ENCODE measurements around the gene MDGA2. TPM values are rescaled to one million over a fixed set of nuclear protein-coding genes. Genes with fewer than 3 reads are reported as not detected.

The MDGA2 gene
- total and polyA plus RNA-seq, 2 of the 8 experiments (the other 6 are each of a cell fraction or from before 2014, with no cell fraction given), result 0.11 to 0.69 TPM

GRCh38 chr14:47040550-47040949 is 634.9 kb downstream of the MDGA2 start:
- Histone ChIP-seq H2BK12ac (ENCODE audit: low read depth, low read length) (no peak overlapping the region), H3K4me3 (ENCODE audit: extremely low read depth in 1 of 4, insufficient read depth in 2 of 4, low read depth in 3 of 4, low read length in 4 of 4) (no peak overlapping the region), H3K36me3 (ENCODE audit: control insufficient read depth in 2 of 4, insufficient read depth in 4 of 4, low read length in 3 of 4) (no peaks in the 10 kb centered on the region), H3K27ac (ENCODE audit: low read depth, low read length) (no peak overlapping the region), H4K91ac (replicated peaks; ENCODE audit: insufficient read length, low read length) (no peak overlapping the region), H3K4me1 (replicated peaks in 1 of 4; ENCODE audit: control insufficient read depth in 3 of 4, insufficient read depth in 4 of 4, low read length in 3 of 4) (peaks cover 0 to 4% (median 0%) of the 10 kb centered on the region in 4 experiments; a peak in 2 of 7 replicates), H2AK5ac (ENCODE audit: low read depth, low read length) (no peak overlapping the region), H3K4me2 (ENCODE audit: insufficient read depth in 1 of 2, low read depth in 2 of 2, low read length in 2 of 2) (no peak overlapping the region), H4K8ac (ENCODE audit: extremely low read depth, insufficient read depth, low read length) (no peak overlapping the region), H3K79me2 (ENCODE audit: control insufficient read depth in 1 of 2, insufficient read depth in 2 of 2, low read length in 2 of 2) (no peaks in the 10 kb centered on the region), H2BK20ac (ENCODE audit: low read length) (no peak overlapping the region), H4K20me1 (replicated peaks in 1 of 2; ENCODE audit: control insufficient read depth in 1 of 2, insufficient read depth in 2 of 2, low read length in 2 of 2) (no peaks in the 10 kb centered on the region), H3K79me1 (ENCODE audit: low read depth, low read length) (no peaks in the 10 kb centered on the region), H3K27me3 (replicated peaks in 1 of 4; ENCODE audit: control insufficient read depth in 3 of 4, extremely low read depth in 1 of 4, insufficient read depth in 3 of 4, low read length in 3 of 4) (no peaks in the 10 kb centered on the region), H3K9ac (replicated peaks in 1 of 4; ENCODE audit: extremely low read depth in 1 of 4, low read depth in 3 of 4, low read length in 3 of 4) (no peak overlapping the region), H4K5ac (ENCODE audit: insufficient read length, low read depth, low read length) (no peak overlapping the region), H2BK15ac (ENCODE audit: low read length) (no peak overlapping the region), H3K9me3 (ENCODE audit: insufficient read depth in 2 of 2, low read depth in 1 of 2, low read length in 1 of 2) (no peaks in the 10 kb centered on the region), H3K18ac (ENCODE audit: extremely low read depth, low read length) (no peak overlapping the region), H3K23me2 (ENCODE audit: low read depth, low read length) (no peaks in the 10 kb centered on the region), H2BK5ac (ENCODE audit: low read depth, low read length) (no peak overlapping the region), H3K23ac (ENCODE audit: insufficient read length) (no peak overlapping the region), H2AFZ (ENCODE audit: low read length) (0 out of 2 replicates have a peak overlapping the region, but pooled peaks have one; percentile 20), H2BK120ac (replicated peaks; ENCODE audit: low read depth, low read length) (no peak overlapping the region), H3K4ac (replicated peaks; ENCODE audit: insufficient read length, low read depth, low read length) (no peak overlapping the region), H3K56ac (replicated peaks; ENCODE audit: insufficient read length, low read depth, low read length) (no peak overlapping the region), H3K14ac (ENCODE audit: insufficient read length) (no peak overlapping the region)
- POLR2A ChIA-PET (ENCODE audit: partially characterized antibody), result no interaction called here
- peak; percentile 96 for FAIRE-seq
- DNase-seq (ENCODE audit: low read depth in 1 of 2, low spot score in 2 of 2), result no peak
- 53% methylated on average over 1 of the region's 1 CpG; no CpG with 5 or more reads in 1 of the 2 experiments for WGBS, 2 experiments (ENCODE audit: extremely low coverage in 1 of 2, insufficient coverage in 1 of 2, insufficient read length in 1 of 2, insufficient replicate concordance in 2 of 2, low coverage in 1 of 2, low lambda C conversion rate in 2 of 2, missing lambda C conversion rate in 1 of 2)
- CTCF ChIA-PET (ENCODE audit: partially characterized antibody), result interaction anchor here (0.7 to 3.3 kb wide), 12 partner anchors 9 to 552 kb away, joined by 3 to 14 read pairs (median 3); partner anchors contain the start of gene RPL10L
- TF ChIP-seq USF2 (IDR thresholded peaks at IDR 0.05; ENCODE audit: low read length) (no peak), RFX5 (IDR thresholded peaks at IDR 0.05; ENCODE audit: borderline replicate concordance, low read depth, low read length) (0 out of 2 replicates have a peak, but pooled peaks have one; percentile 21), HDAC2 (IDR thresholded peaks at IDR 0.05; ENCODE audit: borderline replicate concordance in 1 of 2, low read depth in 2 of 2, low read length in 2 of 2) (no peak), RAD21 (IDR thresholded peaks at IDR 0.05 in 1 of 2, conservative IDR thresholded peaks at IDR 0.05 in 1 of 2; ENCODE audit: low read depth in 2 of 2, low read length in 2 of 2) (peak; percentile 94 to 95), RNF2 (IDR thresholded peaks at IDR 0.05; ENCODE audit: borderline replicate concordance, low read depth, low read length, missing control alignments, poor library complexity, severe bottlenecking) (no peak), JUND (IDR thresholded peaks at IDR 0.05; ENCODE audit: low read length) (no peak), POLR2AphosphoS5 (IDR thresholded peaks at IDR 0.05; ENCODE audit: low read depth, low read length) (no peak), HDAC6 (IDR thresholded peaks at IDR 0.05; ENCODE audit: low read depth, low read length) (no peak), NRF1 (IDR thresholded peaks at IDR 0.05; ENCODE audit: low read depth, low read length) (no peak), TAF1 (IDR thresholded peaks at IDR 0.05; ENCODE audit: low read depth, low read length) (no peak), PHF8 (conservative IDR thresholded peaks at IDR 0.05; ENCODE audit: low read depth, low read length) (no peak), SRF (IDR thresholded peaks at IDR 0.05; ENCODE audit: low read depth, low read length) (no peak)

Data from H1 (cell line).